HTERT RPE-1 (cell line): ENCODE data around the gene NFATC1.

Source experiments
- in situ Hi-C: fragments of 300-500 bp; cut with MboI; formaldehyde crosslinking; loops from 4 replicates; pipeline ENCODE4 v1.14.3; 2020; ENCODE audit warnings: low sequenced_read_pairs

NFATC1 gene

GRCh38 chr18:79402977-79403722 lies 7.4 kb downstream of the NFATC1 start:
- in situ Hi-C loops = no loop called here

GRCh38 chr18:79403723-79404566 lies 8.2 kb downstream of the NFATC1 start:
- in situ Hi-C loops = no loop called here

- in situ Hi-C loops = no loop called here
These were observed 8.8 kb downstream of the NFATC1 start for GRCh38 chr18:79404567-79404910.

GRCh38 chr18:79405019-79405780 lies 9.5 kb downstream of the NFATC1 start:
- in situ Hi-C loops = no loop called here

- in situ Hi-C loops = no loop called here
These were observed 10.2 kb downstream of the NFATC1 start for GRCh38 chr18:79405781-79406575.

- in situ Hi-C loops = no loop called here
These were observed 11.0 kb downstream of the NFATC1 start for GRCh38 chr18:79406708-79407107.

GRCh38 chr18:79409313-79409712 lies 13.6 kb downstream of the NFATC1 start:
- in situ Hi-C loops = no loop called here

GRCh38 chr18:79410171-79410641 lies 14.5 kb downstream of the NFATC1 start:
- in situ Hi-C loops = no loop called here

GRCh38 chr18:79410731-79411613 lies 15.2 kb downstream of the NFATC1 start:
- in situ Hi-C loops = no loop called here

GRCh38 chr18:79411614-79412526 lies 16.1 kb downstream of the NFATC1 start:
- in situ Hi-C loops = no loop called here

- in situ Hi-C loops = no loop called here
These were observed 17.3 kb downstream of the NFATC1 start for GRCh38 chr18:79413025-79413424.

- in situ Hi-C loops = no loop called here
These were observed 17.7 kb downstream of the NFATC1 start for GRCh38 chr18:79413426-79413825.

GRCh38 chr18:79413901-79414300 lies 18.2 kb downstream of the NFATC1 start:
- in situ Hi-C loops = no loop called here

GRCh38 chr18:79416022-79416676 lies 20.4 kb downstream of the NFATC1 start:
- in situ Hi-C loops = no loop called here

GRCh38 chr18:79416677-79417052 lies 20.9 kb downstream of the NFATC1 start:
- in situ Hi-C loops = no loop called here

GRCh38 chr18:79418236-79418635 lies 22.5 kb downstream of the NFATC1 start:
- in situ Hi-C loops = no loop called here

GRCh38 chr18:79418642-79419041 lies 22.9 kb downstream of the NFATC1 start:
- in situ Hi-C loops = no loop called here
